Gastroesophageal sphincter (tissue), 4 donors: Measurements from ENCODE around the gene ERAL1. TPM values are rescaled to one million over a fixed set of nuclear protein-coding genes. Genes with fewer than 3 reads are reported as not detected.

Experiments used
- ATAC-seq: fragments of 150-250 bp; one replicate; pipeline ENCODE4 v1.9.1; 2016; ENCODE audit warnings: mild to moderate bottlenecking, moderate library complexity
- H3K27ac ChIP-seq, 4 donors: fragments of 200-600 bp; sonication (generic) in 3 of 4; 1 replicate in 3 of 4; 2 replicates in 1 of 4; pipeline ENCODE4 v1.5.1; 2016 to 2019
- H3K27me3 ChIP-seq: fragments of 200-600 bp; sonication (generic); one replicate; pipeline ENCODE4 v1.5.1; 2019
- H3K36me3 ChIP-seq, 2 donors: fragments of 200-600 bp; sonication (generic); one replicate each; pipeline ENCODE4 v1.5.1; 2019; ENCODE audit warnings: control low read depth in 1 of 2
- H3K4me1 ChIP-seq, 3 donors: fragments of 200-600 bp; sonication (generic); 1 replicate in 2 of 3; 2 replicates in 1 of 3; pipeline ENCODE4 v1.5.1; 2016 to 2019; ENCODE audit warnings: control low read depth in 2 of 3
- H3K4me3 ChIP-seq, 2 donors: fragments of 200-600 bp; sonication (generic); one replicate each; pipeline ENCODE4 v1.5.1; 2019; ENCODE audit warnings: mild to moderate bottlenecking in 1 of 2, moderate library complexity in 1 of 2
- H3K9me3 ChIP-seq, 3 donors: fragments of 200-600 bp; sonication (generic); one replicate each; pipeline ENCODE4 v1.5.1; 2017 to 2019; ENCODE audit warnings: control low read depth in 2 of 3
- EP300 ChIP-seq: sonication (generic); formaldehyde crosslinking; IDR thresholded peaks from one replicate; pipeline ENCODE4 v1.6.1; 2017; ENCODE audit warnings: antibody characterized with exemption, mild to moderate bottlenecking
- POLR2A ChIP-seq, 2 donors: fragments of 450-650 bp; IDR thresholded peaks; one replicate each; pipeline ENCODE4 v1.6.1; 2017; ENCODE audit warnings: antibody characterized with exemption in 2 of 2, mild to moderate bottlenecking in 2 of 2, moderate library complexity in 1 of 2
- POLR2AphosphoS5 ChIP-seq: sonication (generic); formaldehyde crosslinking; IDR thresholded peaks from one replicate; pipeline ENCODE4 v1.6.1; 2017; ENCODE audit warnings: antibody characterized with exemption
- WGBS, 2 donors: methylation state at CpG; one replicate each; pipeline ENCODE4 v1.1.5; 2018; ENCODE audit warnings: low coverage in 1 of 2; 5-methylcytosine and 5-hydroxymethylcytosine counted together
- total RNA-seq, 4 donors: library from RNA; depleted of rRNA; stranded (reverse); fragments of >200 nt; gene quantifications; one replicate each; pipeline ENCODE4 v1.1.0, GENCODE V29; 2016
- TF ChIP-seq, protein P1 (sequence below), 4 experiments: fragments of 200-600 bp in 2 of 4; fragments of 450-650 bp in 2 of 4; sonication (generic) in 1 of 4; IDR thresholded peaks; one replicate each; pipeline ENCODE4 v1.5.1; 2017 to 2019; ENCODE audit warnings: antibody characterized with exemption in 4 of 4, mild to moderate bottlenecking in 2 of 4, moderate library complexity in 2 of 4

The ERAL1 gene
- total RNA-seq, 4 donors from 2014 or later, result 25.8 to 48.3 (median 29.2) TPM

- Histone ChIP-seq H3K4me3 (no peak overlapping the region), H3K4me1 (peaks cover 0 to 18% (median 5%) of the 10 kb centered on the region in 3 donors), H3K36me3 (peaks cover 0 to 59% of the 10 kb centered on the region in 2 donors), H3K27ac (no peak overlapping the region), H3K27me3 (no peaks in the 10 kb centered on the region), H3K9me3 (no peaks in the 10 kb centered on the region)
- 100% methylated on average over 1 of the region's 3 CpGs; no CpG with 5 or more reads in 1 of the 2 donors for whole genome bisulfite sequencing, 2 donors
- TF ChIP-seq POLR2A (IDR thresholded peaks at IDR 0.05), result no peak
- ATAC-seq, result no peak
Observed at GRCh38 chr17:28857905-28858800, 3.3 kb downstream of the ERAL1 start.

- WGBS, 2 donors, result no CpG with 5 or more reads among the region's 2 CpGs
- no peak overlapping the region for H3K4me3 ChIP-seq
- no peak for TF ChIP-seq POLR2A (IDR thresholded peaks at IDR 0.05)
- no peak for TF ChIP-seq POLR2AphosphoS5
- no peak for TF ChIP-seq EP300
- TF ChIP-seq, protein P1, sequence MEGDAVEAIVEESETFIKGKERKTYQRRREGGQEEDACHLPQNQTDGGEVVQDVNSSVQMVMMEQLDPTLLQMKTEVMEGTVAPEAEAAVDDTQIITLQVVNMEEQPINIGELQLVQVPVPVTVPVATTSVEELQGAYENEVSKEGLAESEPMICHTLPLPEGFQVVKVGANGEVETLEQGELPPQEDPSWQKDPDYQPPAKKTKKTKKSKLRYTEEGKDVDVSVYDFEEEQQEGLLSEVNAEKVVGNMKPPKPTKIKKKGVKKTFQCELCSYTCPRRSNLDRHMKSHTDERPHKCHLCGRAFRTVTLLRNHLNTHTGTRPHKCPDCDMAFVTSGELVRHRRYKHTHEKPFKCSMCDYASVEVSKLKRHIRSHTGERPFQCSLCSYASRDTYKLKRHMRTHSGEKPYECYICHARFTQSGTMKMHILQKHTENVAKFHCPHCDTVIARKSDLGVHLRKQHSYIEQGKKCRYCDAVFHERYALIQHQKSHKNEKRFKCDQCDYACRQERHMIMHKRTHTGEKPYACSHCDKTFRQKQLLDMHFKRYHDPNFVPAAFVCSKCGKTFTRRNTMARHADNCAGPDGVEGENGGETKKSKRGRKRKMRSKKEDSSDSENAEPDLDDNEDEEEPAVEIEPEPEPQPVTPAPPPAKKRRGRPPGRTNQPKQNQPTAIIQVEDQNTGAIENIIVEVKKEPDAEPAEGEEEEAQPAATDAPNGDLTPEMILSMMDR (IDR thresholded peaks at IDR 0.05), result no peak
- no peaks in the 10 kb centered on the region for H3K27me3 ChIP-seq
- peaks cover 0 to 59% of the 10 kb centered on the region in 2 donors for H3K36me3 ChIP-seq
- no peak for ATAC-seq
- H3K4me1 ChIP-seq, result peaks cover 0 to 18% (median 5%) of the 10 kb centered on the region in 3 donors
- H3K9me3 ChIP-seq, result no peaks in the 10 kb centered on the region
- no peak overlapping the region for H3K27ac ChIP-seq
Observed at GRCh38 chr17:28858801-28859355, 4.1 kb downstream of the ERAL1 start.

DNA sequence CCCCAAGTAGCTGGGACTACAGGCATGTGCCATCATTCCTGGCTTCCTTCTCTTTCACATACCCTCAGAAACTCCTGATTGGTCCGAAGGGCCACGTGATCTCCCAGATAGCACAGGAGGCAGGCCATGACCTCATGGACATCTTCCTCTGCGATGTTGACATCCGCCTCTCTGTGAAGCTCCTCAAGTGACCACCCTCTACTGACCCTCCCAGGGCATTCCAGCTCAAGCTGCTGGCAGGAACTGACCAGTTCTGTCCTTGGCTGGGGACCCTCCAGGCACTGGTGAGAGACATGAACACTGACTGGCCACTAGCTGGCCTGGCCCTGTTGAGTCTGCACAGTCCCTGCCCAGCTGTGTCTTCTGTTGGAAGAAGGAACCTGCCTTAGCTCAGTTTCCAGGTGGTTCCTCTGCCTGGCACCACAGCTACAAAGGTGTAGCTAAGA is 5.6 kb downstream of the ERAL1 start:
- TF ChIP-seq EP300 (no peak), POLR2A (IDR thresholded peaks at IDR 0.05) (no peak), POLR2AphosphoS5 (no peak)
- TF ChIP-seq, protein P1 (IDR thresholded peaks at IDR 0.05), result no peak
- Histone ChIP-seq H3K9me3 (no peaks in the 10 kb centered on the region), H3K27ac (no peak overlapping the region), H3K4me3 (no peak overlapping the region), H3K27me3 (no peaks in the 10 kb centered on the region), H3K4me1 (peaks cover 0 to 10% (median 3%) of the 10 kb centered on the region in 3 donors), H3K36me3 (peaks cover 0 to 59% of the 10 kb centered on the region in 2 donors)
- 84 to 93% methylated on average over 4 of the region's 4 CpGs for WGBS, 2 donors
- no peak for ATAC-seq

- ATAC-seq, result no peak
- H3K27ac ChIP-seq, result no peak overlapping the region
- H3K36me3 ChIP-seq, result peaks cover 0 to 52% of the 10 kb centered on the region in 2 donors
- 0 to 33% methylated on average over 1 to 2 of the region's 8 CpGs for WGBS, 2 donors
- no peaks in the 10 kb centered on the region for H3K9me3 ChIP-seq
- no peak overlapping the region for H3K4me3 ChIP-seq
- H3K4me1 ChIP-seq, result no peaks in the 10 kb centered on the region
- no peaks in the 10 kb centered on the region for H3K27me3 ChIP-seq
- TF ChIP-seq, protein P1 (IDR thresholded peaks at IDR 0.05), result no peak
- TF ChIP-seq POLR2AphosphoS5, result no peak
- TF ChIP-seq EP300, result no peak
- TF ChIP-seq POLR2A (IDR thresholded peaks at IDR 0.05), result no peak
Observed at GRCh38 chr17:28861393-28862203, 6.8 kb downstream of the ERAL1 start.

DNA sequence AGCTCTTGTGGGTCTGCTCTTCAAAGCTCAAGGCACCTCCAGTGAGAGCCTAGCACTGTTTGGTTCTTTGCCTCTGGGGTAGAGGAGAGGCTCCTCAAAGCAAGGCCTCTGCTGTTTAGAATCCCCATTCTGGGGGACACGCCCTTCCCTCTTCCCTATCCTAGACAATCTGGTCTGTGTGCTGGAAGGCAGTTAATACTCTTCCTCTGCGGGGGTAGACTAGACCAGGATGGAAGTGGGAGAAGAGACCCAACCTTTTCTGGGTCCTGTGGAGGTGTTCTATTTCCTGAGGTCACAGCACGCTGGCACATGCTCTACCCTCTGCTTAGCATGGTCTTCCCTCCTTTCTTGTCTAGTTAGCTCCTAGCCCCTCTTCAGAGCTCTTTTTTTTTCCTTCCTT is 7.7 kb downstream of the ERAL1 start:
- no peaks in the 10 kb centered on the region for H3K4me1 ChIP-seq
- no peaks in the 10 kb centered on the region for H3K27me3 ChIP-seq
- WGBS, 2 donors, result 100% methylated on average over 2 of the region's 3 CpGs
- no peak overlapping the region for H3K27ac ChIP-seq
- TF ChIP-seq POLR2AphosphoS5 (no peak), POLR2A (IDR thresholded peaks at IDR 0.05) (no peak), EP300 (no peak)
- TF ChIP-seq, protein P1 (IDR thresholded peaks at IDR 0.05), result no peak
- peaks cover 0 to 42% of the 10 kb centered on the region in 2 donors for H3K36me3 ChIP-seq
- no peak for ATAC-seq
- H3K9me3 ChIP-seq, result no peaks in the 10 kb centered on the region
- no peak overlapping the region for H3K4me3 ChIP-seq
